Measurements from ENCODE around the gene CPTP. TPM values are rescaled to one million over a fixed set of nuclear protein-coding genes. Genes with fewer than 3 reads are reported as not detected.

Gene CPTP
- total RNA-seq, 1 donor from 2014 or later: 18.7 TPM

- no peak for DNase-seq
- Mint-ChIP-seq H3K4me1 (ENCODE audit: low read depth, unreplicated experiment) (no peaks in the 10 kb centered on the region), H3K4me3 (ENCODE audit: unreplicated experiment) (peak overlapping the region; percentile 97), H3K36me3 (ENCODE audit: unreplicated experiment) (no peaks in the 10 kb centered on the region), H3K27me3 (ENCODE audit: unreplicated experiment) (peaks cover 26% of the 10 kb centered on the region), H3K27ac (ENCODE audit: unreplicated experiment) (peak overlapping the region; percentile 99), H3K9me3 (ENCODE audit: unreplicated experiment) (peaks cover 13% of the 10 kb centered on the region)
- TF ChIP-seq, protein P1, sequence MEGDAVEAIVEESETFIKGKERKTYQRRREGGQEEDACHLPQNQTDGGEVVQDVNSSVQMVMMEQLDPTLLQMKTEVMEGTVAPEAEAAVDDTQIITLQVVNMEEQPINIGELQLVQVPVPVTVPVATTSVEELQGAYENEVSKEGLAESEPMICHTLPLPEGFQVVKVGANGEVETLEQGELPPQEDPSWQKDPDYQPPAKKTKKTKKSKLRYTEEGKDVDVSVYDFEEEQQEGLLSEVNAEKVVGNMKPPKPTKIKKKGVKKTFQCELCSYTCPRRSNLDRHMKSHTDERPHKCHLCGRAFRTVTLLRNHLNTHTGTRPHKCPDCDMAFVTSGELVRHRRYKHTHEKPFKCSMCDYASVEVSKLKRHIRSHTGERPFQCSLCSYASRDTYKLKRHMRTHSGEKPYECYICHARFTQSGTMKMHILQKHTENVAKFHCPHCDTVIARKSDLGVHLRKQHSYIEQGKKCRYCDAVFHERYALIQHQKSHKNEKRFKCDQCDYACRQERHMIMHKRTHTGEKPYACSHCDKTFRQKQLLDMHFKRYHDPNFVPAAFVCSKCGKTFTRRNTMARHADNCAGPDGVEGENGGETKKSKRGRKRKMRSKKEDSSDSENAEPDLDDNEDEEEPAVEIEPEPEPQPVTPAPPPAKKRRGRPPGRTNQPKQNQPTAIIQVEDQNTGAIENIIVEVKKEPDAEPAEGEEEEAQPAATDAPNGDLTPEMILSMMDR (IDR thresholded peaks at IDR 0.05; ENCODE audit: partially characterized antibody, unreplicated experiment): no peak
Observed at GRCh38 chr1:1306661-1307260, 17.8 kb upstream of the CPTP start.

GRCh38 chr1:1307261-1307922 lies 17.2 kb upstream of the CPTP start:
- H3K9me3 Mint-ChIP-seq (ENCODE audit: unreplicated experiment): peaks cover 13% of the 10 kb centered on the region
- H3K27ac Mint-ChIP-seq (ENCODE audit: unreplicated experiment): peak overlapping the region; percentile 99
- H3K4me1 Mint-ChIP-seq (ENCODE audit: low read depth, unreplicated experiment): no peaks in the 10 kb centered on the region
- peaks cover 26% of the 10 kb centered on the region for H3K27me3 Mint-ChIP-seq (ENCODE audit: unreplicated experiment)
- TF ChIP-seq, protein P1 (IDR thresholded peaks at IDR 0.05; ENCODE audit: partially characterized antibody, unreplicated experiment): no peak
- peak overlapping the region; percentile 97 for H3K4me3 Mint-ChIP-seq (ENCODE audit: unreplicated experiment)
- no peaks in the 10 kb centered on the region for H3K36me3 Mint-ChIP-seq (ENCODE audit: unreplicated experiment)
- peak; percentile 63 for DNase-seq

- peak; percentile 89 for DNase-seq
- Mint-ChIP-seq H3K36me3 (ENCODE audit: unreplicated experiment) (no peaks in the 10 kb centered on the region), H3K27me3 (ENCODE audit: unreplicated experiment) (peaks cover 25% of the 10 kb centered on the region), H3K27ac (ENCODE audit: unreplicated experiment) (peak within 1 kb of the TSS; percentile 99), H3K4me3 (ENCODE audit: unreplicated experiment) (peak within 1 kb of the TSS; percentile 97), H3K9me3 (ENCODE audit: unreplicated experiment) (peaks cover 13% of the 10 kb centered on the region), H3K4me1 (ENCODE audit: low read depth, unreplicated experiment) (no peaks in the 10 kb centered on the region)
- TF ChIP-seq, protein P1 (IDR thresholded peaks at IDR 0.05; ENCODE audit: partially characterized antibody, unreplicated experiment): no peak
Observed at GRCh38 chr1:1307923-1308755, 16.5 kb upstream of the CPTP start, which contains the start of the genes ACAP3 and PUSL1. Gene ACAP3 (minus strand): TSS chr1:1307930. CDS start chr1:1307815, 115 bp downstream. Gene PUSL1 (plus strand): TSS chr1:1308597. CDS start chr1:1308644, 47 bp downstream.

DNA sequence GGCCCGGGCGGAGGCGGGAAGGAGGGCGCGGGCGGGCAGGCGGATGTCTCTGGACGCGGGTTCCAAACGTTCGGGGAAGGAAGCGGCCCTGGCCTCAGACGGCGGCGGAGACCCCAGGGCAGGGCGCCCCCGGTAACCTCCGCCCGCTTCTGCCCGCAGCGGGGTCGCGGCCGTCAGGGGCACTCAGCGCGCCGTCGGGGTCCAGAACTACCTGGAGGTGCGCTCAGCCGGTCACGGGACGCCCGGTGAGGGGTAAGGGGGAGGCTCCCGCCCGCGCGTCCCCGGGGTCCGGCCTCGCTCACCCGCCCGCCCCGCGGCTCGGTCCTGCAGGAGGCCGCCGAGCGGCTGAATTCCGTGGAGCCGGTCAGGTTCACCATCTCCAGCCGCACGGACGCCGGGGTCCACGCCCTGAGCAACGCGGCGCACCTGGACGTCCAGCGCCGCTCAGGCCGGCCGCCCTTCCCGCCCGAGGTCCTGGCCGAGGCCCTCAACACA lies 15.8 kb upstream of the CPTP start:
- Mint-ChIP-seq H3K27me3 (ENCODE audit: unreplicated experiment) (peaks cover 26% of the 10 kb centered on the region), H3K4me1 (ENCODE audit: low read depth, unreplicated experiment) (no peaks in the 10 kb centered on the region), H3K36me3 (ENCODE audit: unreplicated experiment) (no peaks in the 10 kb centered on the region), H3K4me3 (ENCODE audit: unreplicated experiment) (peak overlapping the region; percentile 81), H3K9me3 (ENCODE audit: unreplicated experiment) (peaks cover 17% of the 10 kb centered on the region), H3K27ac (ENCODE audit: unreplicated experiment) (no peak overlapping the region)
- TF ChIP-seq, protein P1 (IDR thresholded peaks at IDR 0.05; ENCODE audit: partially characterized antibody, unreplicated experiment): no peak
- no peak for DNase-seq

All from glutamatergic neuron (in vitro differentiated cells).